ENCODE results near the gene DNAL4.
A peak's percentile ranks its signal among the peaks of the same experiment; 100 is the strongest.

DNAL4 gene

GRCh38 chr22:38796262-38796957 is 2.5 kb upstream of the DNAL4 start:
- no peak overlapping the region for H3K9ac ChIP-seq (ENCODE audit: low read length)
- H3K27me3 ChIP-seq (ENCODE audit: control insufficient read depth, insufficient read depth, low read length), result peaks cover 15% of the 10 kb centered on the region
- H3K27ac ChIP-seq (ENCODE audit: low read length), result no peak overlapping the region
- no peaks in the 10 kb centered on the region for H3K36me3 ChIP-seq (ENCODE audit: control insufficient read depth, low read depth, low read length)
- peaks cover 10% of the 10 kb centered on the region for H3K4me1 ChIP-seq (ENCODE audit: control insufficient read depth, low read depth, low read length)
- no peaks in the 10 kb centered on the region for H3K9me3 ChIP-seq (ENCODE audit: control insufficient read depth, low read depth, low read length)
- no peak overlapping the region for H3K4me3 ChIP-seq (ENCODE audit: low read length)

DNA sequence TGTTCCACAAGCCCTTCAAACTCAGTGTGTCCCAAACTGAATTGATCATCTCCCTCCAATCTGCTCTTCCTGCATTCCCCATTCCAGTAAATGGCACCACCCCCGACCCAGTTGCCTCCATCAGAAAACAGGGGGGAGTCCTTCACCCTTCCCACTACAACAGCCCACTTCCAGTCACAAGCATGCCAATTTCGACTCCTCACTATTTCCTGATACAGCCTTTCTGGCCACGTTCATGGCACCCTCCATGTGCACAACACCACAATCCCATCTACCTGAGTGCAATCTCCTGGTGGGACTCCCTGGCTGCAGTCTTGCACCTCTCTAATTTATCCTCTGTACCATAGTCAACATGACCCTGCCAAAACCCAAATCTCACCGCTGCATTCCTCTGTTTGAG is 1.6 kb upstream of the DNAL4 start:
- Histone ChIP-seq H3K27ac (ENCODE audit: low read length) (no peak overlapping the region), H3K27me3 (ENCODE audit: control insufficient read depth, insufficient read depth, low read length) (peaks cover 15% of the 10 kb centered on the region), H3K36me3 (ENCODE audit: control insufficient read depth, low read depth, low read length) (no peaks in the 10 kb centered on the region), H3K9me3 (ENCODE audit: control insufficient read depth, low read depth, low read length) (no peaks in the 10 kb centered on the region), H3K4me3 (ENCODE audit: low read length) (no peak overlapping the region), H3K9ac (ENCODE audit: low read length) (no peak overlapping the region), H3K4me1 (ENCODE audit: control insufficient read depth, low read depth, low read length) (peaks cover 10% of the 10 kb centered on the region)

- Histone ChIP-seq H3K27me3 (ENCODE audit: control insufficient read depth, insufficient read depth, low read length) (peaks cover 15% of the 10 kb centered on the region), H3K4me1 (ENCODE audit: control insufficient read depth, low read depth, low read length) (peaks cover 10% of the 10 kb centered on the region), H3K9ac (ENCODE audit: low read length) (peak overlapping the region; percentile 64), H3K27ac (ENCODE audit: low read length) (no peak overlapping the region), H3K9me3 (ENCODE audit: control insufficient read depth, low read depth, low read length) (no peaks in the 10 kb centered on the region), H3K36me3 (ENCODE audit: control insufficient read depth, low read depth, low read length) (no peaks in the 10 kb centered on the region), H3K4me3 (ENCODE audit: low read length) (peak overlapping the region; percentile 85)
These were observed 626 bp downstream of the DNAL4 start for GRCh38 chr22:38793317-38793716.

DNA sequence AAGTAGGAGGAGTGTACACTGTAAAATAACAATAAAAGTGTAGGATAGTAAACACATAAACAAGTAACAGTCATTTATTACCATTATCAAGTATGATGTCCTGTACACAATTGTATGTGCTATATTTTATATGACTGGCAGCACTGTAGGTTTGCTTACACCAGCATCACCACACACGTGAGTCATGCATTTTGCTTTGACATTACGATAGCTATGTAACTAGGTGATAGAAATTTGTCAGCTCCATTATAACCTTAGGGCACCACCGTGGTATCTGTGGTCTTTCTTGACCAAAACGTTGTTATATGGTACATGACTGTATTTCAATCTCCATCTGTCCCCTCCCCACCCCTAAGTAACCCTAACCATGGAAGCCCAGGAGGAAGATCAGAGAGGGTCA is 1.1 kb downstream of the DNAL4 start:
- Histone ChIP-seq H3K27me3 (ENCODE audit: control insufficient read depth, insufficient read depth, low read length) (peaks cover 12% of the 10 kb centered on the region), H3K36me3 (ENCODE audit: control insufficient read depth, low read depth, low read length) (no peaks in the 10 kb centered on the region), H3K9ac (ENCODE audit: low read length) (peak overlapping the region; percentile 64), H3K9me3 (ENCODE audit: control insufficient read depth, low read depth, low read length) (no peaks in the 10 kb centered on the region), H3K4me3 (ENCODE audit: low read length) (peak overlapping the region; percentile 85), H3K27ac (ENCODE audit: low read length) (no peak overlapping the region), H3K4me1 (ENCODE audit: control insufficient read depth, low read depth, low read length) (peaks cover 10% of the 10 kb centered on the region)

- peaks cover 10% of the 10 kb centered on the region for H3K4me1 ChIP-seq (ENCODE audit: control insufficient read depth, low read depth, low read length)
- no peak overlapping the region for H3K9ac ChIP-seq (ENCODE audit: low read length)
- H3K4me3 ChIP-seq (ENCODE audit: low read length), result no peak overlapping the region
- no peak overlapping the region for H3K27ac ChIP-seq (ENCODE audit: low read length)
- no peaks in the 10 kb centered on the region for H3K36me3 ChIP-seq (ENCODE audit: control insufficient read depth, low read depth, low read length)
- H3K27me3 ChIP-seq (ENCODE audit: control insufficient read depth, insufficient read depth, low read length), result no peaks in the 10 kb centered on the region
- no peaks in the 10 kb centered on the region for H3K9me3 ChIP-seq (ENCODE audit: control insufficient read depth, low read depth, low read length)
These were observed 4.3 kb downstream of the DNAL4 start for GRCh38 chr22:38789606-38790005.

DNA sequence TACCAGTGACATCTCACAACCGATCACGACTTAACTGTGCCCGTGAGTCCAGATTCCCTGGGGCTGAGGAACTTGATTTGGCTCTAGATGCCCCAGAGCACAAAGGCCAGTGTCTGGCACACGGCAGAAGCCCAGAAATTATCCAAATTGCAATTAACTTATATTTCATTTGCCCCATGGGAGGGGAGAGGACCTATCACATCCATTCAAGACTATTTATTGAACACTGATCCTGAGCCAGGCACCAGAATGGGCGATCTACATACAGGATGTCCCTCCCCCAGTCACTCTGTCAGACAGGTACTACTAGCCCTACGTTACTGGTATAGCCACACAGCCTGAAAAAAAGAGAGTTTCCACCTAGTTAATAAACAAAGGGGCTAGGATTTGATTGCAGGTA is 5.1 kb downstream of the DNAL4 start:
- no peak overlapping the region for H3K27ac ChIP-seq (ENCODE audit: low read length)
- H3K36me3 ChIP-seq (ENCODE audit: control insufficient read depth, low read depth, low read length), result no peaks in the 10 kb centered on the region
- no peaks in the 10 kb centered on the region for H3K27me3 ChIP-seq (ENCODE audit: control insufficient read depth, insufficient read depth, low read length)
- no peaks in the 10 kb centered on the region for H3K9me3 ChIP-seq (ENCODE audit: control insufficient read depth, low read depth, low read length)
- H3K4me1 ChIP-seq (ENCODE audit: control insufficient read depth, low read depth, low read length), result peaks cover 5% of the 10 kb centered on the region
- no peak overlapping the region for H3K4me3 ChIP-seq (ENCODE audit: low read length)
- H3K9ac ChIP-seq (ENCODE audit: low read length), result no peak overlapping the region

- no peaks in the 10 kb centered on the region for H3K9me3 ChIP-seq (ENCODE audit: control insufficient read depth, low read depth, low read length)
- no peaks in the 10 kb centered on the region for H3K36me3 ChIP-seq (ENCODE audit: control insufficient read depth, low read depth, low read length)
- H3K9ac ChIP-seq (ENCODE audit: low read length), result no peak overlapping the region
- peaks cover 3% of the 10 kb centered on the region for H3K4me1 ChIP-seq (ENCODE audit: control insufficient read depth, low read depth, low read length)
- H3K27me3 ChIP-seq (ENCODE audit: control insufficient read depth, insufficient read depth, low read length), result no peaks in the 10 kb centered on the region
- H3K27ac ChIP-seq (ENCODE audit: low read length), result no peak overlapping the region
- H3K4me3 ChIP-seq (ENCODE audit: low read length), result no peak overlapping the region
These were observed 5.7 kb downstream of the DNAL4 start for GRCh38 chr22:38788021-38788816.

DNA sequence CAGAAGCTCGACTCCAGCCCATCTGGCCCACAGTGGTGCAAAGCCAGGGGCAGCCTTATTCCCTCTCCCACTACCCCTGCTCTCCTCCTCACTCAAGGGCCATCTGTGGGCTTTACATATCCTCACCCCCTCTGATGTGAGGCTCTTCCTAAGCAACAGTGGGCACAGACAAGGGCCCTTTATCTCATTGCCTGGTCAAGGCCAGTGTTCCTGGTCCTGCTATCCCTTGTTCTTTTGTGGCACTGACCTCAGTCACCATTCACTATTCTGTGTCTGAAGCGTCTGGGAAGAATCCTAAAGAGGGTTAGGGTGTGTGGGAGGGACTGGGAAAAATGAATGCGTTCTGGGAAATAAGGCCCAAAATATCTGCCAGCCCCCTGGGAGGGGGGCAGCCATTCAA is 7.3 kb downstream of the DNAL4 start:
- H3K27me3 ChIP-seq (ENCODE audit: control insufficient read depth, insufficient read depth, low read length), result no peaks in the 10 kb centered on the region
- no peak overlapping the region for H3K4me3 ChIP-seq (ENCODE audit: low read length)
- H3K27ac ChIP-seq (ENCODE audit: low read length), result no peak overlapping the region
- peaks cover 6% of the 10 kb centered on the region for H3K4me1 ChIP-seq (ENCODE audit: control insufficient read depth, low read depth, low read length)
- no peaks in the 10 kb centered on the region for H3K9me3 ChIP-seq (ENCODE audit: control insufficient read depth, low read depth, low read length)
- H3K36me3 ChIP-seq (ENCODE audit: control insufficient read depth, low read depth, low read length), result no peaks in the 10 kb centered on the region
- no peak overlapping the region for H3K9ac ChIP-seq (ENCODE audit: low read length)

- Histone ChIP-seq H3K9me3 (ENCODE audit: control insufficient read depth, low read depth, low read length) (no peaks in the 10 kb centered on the region), H3K27me3 (ENCODE audit: control insufficient read depth, insufficient read depth, low read length) (no peaks in the 10 kb centered on the region), H3K36me3 (ENCODE audit: control insufficient read depth, low read depth, low read length) (no peaks in the 10 kb centered on the region), H3K27ac (ENCODE audit: low read length) (no peak overlapping the region), H3K9ac (ENCODE audit: low read length) (no peak overlapping the region), H3K4me3 (ENCODE audit: low read length) (no peak overlapping the region), H3K4me1 (ENCODE audit: control insufficient read depth, low read depth, low read length) (peaks cover 6% of the 10 kb centered on the region)
These were observed 9.1 kb downstream of the DNAL4 start for GRCh38 chr22:38784856-38785255.

DNA sequence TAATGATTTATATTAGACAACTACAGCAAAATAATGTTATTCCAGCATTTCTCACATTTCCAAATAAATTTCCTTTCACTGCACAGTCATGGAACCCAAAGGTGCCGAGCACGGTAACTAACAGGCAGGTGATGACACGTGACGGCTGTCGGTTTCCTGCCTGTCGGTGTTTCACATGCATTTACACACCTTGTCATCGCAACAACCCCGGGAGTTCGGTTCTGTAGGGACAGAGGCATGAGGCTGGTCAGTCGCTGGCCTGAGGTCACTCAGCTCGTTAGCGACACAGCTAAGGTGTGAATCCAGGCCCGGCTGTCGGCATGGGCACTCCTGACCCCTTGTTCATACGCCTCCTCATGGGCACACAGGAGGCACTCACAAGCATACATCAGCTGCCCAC is 9.9 kb downstream of the DNAL4 start:
- Histone ChIP-seq H3K36me3 (ENCODE audit: control insufficient read depth, low read depth, low read length) (no peaks in the 10 kb centered on the region), H3K27me3 (ENCODE audit: control insufficient read depth, insufficient read depth, low read length) (no peaks in the 10 kb centered on the region), H3K4me1 (ENCODE audit: control insufficient read depth, low read depth, low read length) (peaks cover 6% of the 10 kb centered on the region), H3K27ac (ENCODE audit: low read length) (no peak overlapping the region), H3K9me3 (ENCODE audit: control insufficient read depth, low read depth, low read length) (no peaks in the 10 kb centered on the region), H3K4me3 (ENCODE audit: low read length) (no peak overlapping the region), H3K9ac (ENCODE audit: low read length) (no peak overlapping the region)

DNA sequence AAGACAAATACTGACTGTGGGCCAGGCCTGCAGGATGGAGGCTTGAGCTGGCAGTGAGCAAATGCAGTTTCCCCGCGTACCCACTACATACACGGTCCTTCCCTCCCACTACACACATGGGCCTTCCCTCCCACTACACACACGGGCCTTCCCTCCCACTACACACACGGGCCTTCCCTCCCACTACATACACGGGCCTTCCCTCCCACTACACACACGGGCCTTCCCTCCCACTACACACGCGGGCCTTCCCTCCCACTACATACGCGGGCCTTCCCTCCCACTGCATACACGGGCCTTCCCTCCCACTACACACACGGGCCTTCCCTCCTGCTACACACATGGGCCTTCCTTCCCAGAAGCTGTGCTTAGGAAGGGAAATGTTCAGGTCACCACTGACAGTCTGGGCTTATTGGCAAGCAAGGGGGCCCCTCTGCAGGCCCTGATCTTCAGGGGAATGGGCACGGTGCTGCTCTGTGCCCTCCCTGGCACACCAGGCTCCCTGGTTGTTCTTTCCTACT is 10.8 kb downstream of the DNAL4 start:
- H3K4me1 ChIP-seq (ENCODE audit: control insufficient read depth, low read depth, low read length), result peaks cover 6% of the 10 kb centered on the region
- no peaks in the 10 kb centered on the region for H3K9me3 ChIP-seq (ENCODE audit: control insufficient read depth, low read depth, low read length)
- no peaks in the 10 kb centered on the region for H3K36me3 ChIP-seq (ENCODE audit: control insufficient read depth, low read depth, low read length)
- H3K27ac ChIP-seq (ENCODE audit: low read length), result no peak overlapping the region
- H3K9ac ChIP-seq (ENCODE audit: low read length), result no peak overlapping the region
- H3K4me3 ChIP-seq (ENCODE audit: low read length), result no peak overlapping the region
- H3K27me3 ChIP-seq (ENCODE audit: control insufficient read depth, insufficient read depth, low read length), result no peaks in the 10 kb centered on the region

All from iPS-18a (cell line).